NCI-H2029 treated with DMSO at 0.1 percent for 48 hours (cell line): ENCODE measurements around the gene PRMT9.

Source experiments
- DNase-seq: peaks from one replicate; lab custom pipeline; 2025; lab: John Stamatoyannopoulos, UW

The PRMT9 gene

DNA sequence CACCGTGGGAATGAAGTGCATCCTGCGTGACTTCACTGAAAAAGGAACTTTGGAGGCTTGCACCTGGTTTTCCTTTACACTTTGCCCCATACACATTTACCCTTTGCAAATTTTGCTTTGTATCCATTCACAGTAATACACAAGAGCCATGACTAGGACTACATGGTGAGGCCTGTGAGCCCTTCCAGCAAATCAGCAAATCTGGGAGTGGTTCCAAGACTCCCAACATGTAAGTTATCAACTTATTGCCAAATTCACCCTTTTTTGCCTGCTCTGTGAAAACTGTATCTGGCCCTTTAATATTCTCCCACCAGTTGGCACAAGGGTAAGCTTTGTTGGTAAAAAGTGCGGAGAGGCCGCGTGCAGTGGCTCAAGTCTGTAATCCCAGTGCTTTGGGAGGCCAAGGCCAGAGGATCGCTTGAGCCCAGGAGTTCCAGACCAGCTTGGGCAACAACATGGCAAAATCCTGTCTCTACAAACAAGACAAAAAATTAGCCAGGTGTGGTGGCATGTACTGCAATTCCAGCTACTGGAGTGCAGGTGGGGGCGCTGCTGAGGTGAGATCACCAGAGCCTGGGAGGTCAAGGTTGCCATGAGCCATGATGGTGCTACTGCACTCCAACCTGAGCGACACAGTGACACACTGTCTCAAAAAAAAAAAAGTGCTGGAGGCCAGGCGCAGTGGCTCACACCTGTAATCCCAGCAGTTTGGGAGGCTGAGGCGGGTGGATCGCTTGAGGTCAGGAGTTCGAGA, 5.0 kb downstream of the PRMT9 start:
- DNase-seq = no peak

DNA sequence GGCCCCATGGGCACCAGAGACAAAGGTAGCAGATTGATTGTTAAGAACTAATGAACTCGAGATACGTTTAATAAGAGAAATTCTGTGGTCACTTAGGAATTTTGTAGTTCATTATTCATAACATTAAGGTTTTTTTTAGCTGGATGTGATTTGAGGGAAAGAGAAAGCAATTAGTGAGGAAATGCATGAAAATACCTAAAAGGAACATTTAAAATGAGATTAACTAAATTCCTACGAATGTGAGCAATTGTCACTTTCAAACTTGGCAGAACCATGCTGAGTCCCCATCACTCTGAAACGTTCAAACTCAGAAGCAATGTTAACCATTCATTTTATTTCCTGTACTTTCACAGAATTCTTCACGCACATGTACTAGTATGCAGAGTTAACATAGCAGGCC, 5.9 kb downstream of the PRMT9 start:
- DNase-seq = no peak

DNA sequence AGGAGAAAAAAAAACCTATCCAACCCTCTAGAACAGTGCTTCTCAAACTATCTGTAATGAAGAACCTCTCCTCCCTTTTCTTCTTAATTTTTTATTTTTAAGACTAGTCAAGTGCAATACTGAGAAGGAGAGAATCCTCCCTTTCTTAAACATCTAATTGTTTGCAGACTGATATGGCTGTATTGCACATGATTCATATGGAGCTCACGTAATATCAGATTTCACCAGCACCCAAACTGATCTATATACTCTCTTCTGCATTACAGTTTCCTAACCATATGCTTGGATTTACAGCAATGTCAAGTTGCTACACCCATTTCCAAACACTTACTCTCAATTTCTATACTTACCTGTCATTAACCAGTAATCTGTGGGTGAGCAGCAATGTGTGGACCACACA, 9.5 kb downstream of the PRMT9 start:
- DNase-seq = no peak

DNA sequence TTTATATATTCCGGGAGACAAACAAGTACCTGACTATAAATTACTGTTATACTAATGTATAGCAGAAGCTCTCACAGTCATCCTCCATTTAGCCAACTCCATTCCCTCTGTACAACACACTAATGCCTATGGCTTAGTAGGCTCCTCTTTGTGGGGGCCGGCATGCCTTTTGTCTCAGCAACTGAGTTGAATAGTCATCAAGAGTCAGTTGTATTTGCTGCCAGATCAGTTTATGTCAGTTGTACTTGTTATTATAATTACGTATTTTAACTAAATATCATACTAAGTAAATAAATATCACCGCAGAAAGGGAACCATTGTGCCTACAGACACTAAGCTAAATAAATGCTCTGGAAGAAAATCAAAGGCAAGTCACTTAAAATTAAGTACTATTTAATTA, 9.9 kb downstream of the PRMT9 start:
- no peak for DNase-seq

DNA sequence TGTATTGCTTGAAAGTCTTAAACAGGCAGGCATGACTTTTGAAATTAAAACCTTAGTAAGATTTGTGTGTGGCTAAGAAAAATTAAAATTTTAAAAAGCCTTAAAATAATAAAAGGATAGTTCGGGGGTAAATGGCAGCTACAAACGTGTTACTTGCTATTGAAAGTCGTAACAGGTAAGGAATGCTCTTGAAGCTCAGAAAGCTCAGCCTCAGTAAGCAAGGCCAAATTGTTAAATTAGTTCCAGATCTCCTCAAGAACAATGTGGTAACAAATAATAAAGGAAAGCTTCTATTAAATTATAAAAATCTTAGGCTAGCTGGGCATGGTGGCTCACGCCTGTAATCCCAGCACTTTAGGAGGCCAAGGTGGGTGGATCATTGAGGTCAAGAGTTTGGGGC, 25.5 kb downstream of the PRMT9 start:
- DNase-seq = no peak

DNA sequence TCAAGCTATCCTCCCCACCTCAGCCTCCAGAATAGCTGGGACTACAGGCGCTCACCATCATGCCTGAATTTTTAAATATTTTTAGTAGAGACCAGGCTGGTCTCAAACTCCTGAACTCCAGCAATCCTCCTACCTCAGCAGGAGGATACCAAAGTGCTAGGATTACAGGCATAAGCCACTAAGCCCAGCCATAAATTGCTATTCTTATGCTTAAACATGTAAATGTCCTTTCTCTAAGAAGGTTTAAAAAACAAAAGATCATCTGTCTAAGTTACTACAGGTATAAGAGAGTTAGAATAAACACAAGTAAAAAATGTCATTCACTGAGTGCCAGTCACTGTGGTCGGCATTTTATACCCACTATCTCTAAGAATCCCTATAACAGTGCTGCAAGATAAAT, 28.3 kb downstream of the PRMT9 start:
- DNase-seq = no peak

DNA sequence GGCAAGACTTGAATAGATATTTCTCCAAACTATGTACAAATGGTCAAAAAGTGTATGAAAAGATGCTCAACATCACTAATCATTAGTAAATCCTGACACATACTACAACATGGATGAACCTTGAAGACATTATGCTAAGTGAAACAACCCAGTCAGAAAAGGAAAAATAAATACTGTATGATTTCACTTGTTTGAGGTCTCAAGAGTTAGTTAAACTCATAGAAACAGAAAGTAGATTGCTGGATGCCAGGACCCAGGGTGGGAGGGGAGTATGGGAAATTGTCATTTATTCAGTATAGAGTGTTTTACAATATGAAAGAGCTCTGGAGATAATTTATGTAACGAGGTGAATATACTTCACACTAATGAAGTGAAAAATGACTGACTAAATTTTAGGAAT, 32.4 kb downstream of the PRMT9 start:
- no peak for DNase-seq

DNA sequence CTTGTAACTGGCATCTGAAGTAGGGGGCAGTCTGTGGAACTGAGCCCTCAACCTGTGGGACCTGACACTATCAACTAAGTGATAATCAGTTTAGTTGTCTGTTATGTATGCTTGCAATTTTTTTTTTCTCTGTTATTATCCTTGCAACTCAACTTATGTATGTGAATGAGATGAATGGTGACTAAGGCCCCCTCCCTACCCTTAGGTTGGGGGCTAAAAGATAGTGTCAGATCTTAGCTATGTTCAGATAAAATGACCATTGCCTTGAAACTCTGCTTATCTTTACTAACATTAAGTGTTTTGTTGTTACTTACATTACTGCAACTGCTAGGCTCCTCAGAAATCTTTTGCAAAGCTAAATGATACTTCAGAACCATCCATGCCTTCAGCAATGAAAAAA, 35.3 kb downstream of the PRMT9 start:
- DNase-seq = no peak

DNA sequence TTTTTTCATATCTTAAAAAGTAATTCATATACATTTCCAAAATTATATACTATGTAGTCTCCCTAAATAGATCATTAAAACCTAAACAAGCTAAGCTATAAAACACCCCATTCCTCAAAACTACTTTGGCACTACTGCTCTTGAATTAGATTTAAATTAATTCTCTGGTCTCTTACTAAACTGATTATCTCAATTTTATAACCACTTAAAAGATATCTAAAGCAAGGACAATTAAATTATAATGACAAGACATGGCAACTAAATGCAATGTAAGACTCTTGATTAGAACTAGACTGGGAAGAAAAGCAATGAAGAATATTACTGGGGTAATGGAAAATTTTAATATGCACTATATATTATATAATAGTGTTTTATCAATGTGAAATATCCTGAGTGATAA, 38.9 kb downstream of the PRMT9 start:
- DNase-seq = no peak

DNA sequence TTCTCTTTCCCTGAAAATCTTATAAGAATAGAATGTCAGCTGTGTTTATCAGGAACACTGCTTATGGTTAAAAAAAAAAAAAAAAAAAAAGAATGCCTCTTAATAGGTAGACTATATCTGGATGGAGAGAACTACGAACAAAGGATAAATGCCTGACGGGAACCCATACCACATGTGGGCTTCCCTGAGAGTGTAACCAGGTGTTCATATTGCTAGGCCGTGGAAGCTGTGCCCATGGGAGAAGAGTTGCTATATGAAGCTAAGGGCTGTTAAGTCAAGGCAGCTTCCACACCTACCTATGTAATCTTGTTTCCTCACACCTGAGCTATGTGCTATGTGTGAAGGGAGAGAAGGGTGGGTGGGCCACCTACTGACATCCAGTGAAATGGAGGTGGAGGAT, 39.5 kb downstream of the PRMT9 start:
- DNase-seq = no peak

DNA sequence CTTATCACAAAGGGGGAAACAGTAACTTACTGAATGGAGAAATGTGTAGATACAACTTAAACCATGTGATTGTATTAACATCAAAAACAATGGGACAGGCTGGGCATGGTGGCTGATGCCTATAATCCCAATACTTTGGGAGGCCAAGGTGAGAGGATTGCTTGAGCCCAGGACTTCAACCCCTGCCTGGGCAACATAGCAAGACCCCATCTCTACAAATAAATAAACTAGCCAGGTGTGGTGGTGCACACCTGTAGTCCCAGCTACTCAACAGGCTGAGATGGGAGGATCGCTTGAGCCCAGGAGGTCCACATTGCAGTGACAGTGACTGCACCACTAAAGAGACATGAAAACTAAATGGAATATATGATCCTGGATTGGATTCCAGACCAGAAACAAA, 40.3 kb downstream of the PRMT9 start:
- no peak for DNase-seq

DNA sequence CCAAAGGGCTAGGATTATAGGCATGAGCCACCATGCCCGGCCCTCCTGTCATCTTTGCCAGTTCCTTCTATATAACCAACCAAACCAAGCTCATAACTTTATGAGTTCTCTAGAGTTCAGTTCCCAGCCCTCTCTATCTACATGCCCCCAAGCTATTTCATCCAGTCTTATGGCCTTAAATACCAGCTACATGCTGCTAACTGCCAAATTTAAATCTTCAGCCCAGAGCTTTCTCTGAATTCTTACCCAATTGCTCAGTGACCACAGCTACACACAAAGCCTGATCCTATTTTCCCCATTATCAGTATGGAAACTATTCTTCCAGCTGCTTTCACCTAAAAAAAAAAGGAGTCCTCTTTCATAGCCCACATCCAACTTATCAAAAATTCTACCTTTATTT, 43.6 kb downstream of the PRMT9 start:
- no peak for DNase-seq

DNA sequence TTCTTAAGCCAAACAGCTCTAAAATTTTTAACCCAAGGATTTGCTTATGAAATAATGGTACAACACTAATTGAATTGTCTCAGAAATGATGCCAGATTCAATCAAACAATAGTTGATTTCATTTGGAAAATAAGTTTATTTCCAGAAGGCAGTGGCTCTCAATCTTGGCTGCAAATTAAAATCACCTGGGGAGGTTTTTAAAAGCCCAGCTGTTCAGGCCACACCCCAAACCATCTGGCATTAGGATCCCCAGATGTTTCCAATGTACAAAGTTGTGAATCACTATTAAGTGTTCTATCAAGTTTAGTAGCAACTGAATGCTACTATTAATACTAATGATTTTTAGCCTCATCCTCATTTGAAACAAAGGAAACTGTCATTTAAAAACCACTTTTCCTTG, 44.6 kb downstream of the PRMT9 start:
- no peak for DNase-seq

DNA sequence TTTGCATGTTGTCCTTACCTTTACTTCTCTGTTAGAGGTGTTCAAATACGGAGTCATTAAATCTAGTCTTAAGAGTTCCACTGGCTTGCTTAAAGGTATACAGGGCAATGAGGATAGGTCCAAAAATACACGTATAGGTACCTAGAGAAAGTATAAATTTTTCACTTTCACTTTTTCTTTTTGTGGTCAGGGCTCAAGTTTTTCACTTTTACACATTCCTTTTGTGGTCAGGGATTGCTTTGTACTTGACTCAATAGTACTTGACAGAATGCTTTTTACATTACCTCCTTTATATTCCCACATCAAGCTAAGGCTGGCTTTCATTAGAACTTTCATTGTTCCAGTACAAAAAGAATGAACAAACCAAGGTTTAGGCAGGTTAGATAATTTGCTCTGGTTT, 45.0 kb downstream of the PRMT9 start:
- DNase-seq = no peak

DNA sequence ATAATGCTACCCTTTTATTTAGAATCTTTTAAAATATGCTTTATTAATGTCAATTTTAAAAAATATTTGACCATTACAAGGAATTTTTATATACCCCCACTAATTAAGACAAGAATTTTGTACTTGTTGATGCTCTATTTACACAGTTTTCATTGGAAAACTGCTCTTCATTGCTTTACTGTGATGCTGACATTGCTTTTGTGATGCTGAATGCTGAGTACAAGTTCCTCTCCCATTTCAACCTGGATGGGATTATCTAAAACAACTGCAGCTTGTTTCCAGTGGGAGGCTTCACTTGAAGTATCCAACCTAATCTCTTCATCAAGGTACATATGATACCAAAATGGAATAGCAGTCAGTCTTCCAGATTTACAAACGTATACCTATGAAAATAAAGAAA, 45.6 kb downstream of the PRMT9 start:
- DNase-seq = no peak

DNA sequence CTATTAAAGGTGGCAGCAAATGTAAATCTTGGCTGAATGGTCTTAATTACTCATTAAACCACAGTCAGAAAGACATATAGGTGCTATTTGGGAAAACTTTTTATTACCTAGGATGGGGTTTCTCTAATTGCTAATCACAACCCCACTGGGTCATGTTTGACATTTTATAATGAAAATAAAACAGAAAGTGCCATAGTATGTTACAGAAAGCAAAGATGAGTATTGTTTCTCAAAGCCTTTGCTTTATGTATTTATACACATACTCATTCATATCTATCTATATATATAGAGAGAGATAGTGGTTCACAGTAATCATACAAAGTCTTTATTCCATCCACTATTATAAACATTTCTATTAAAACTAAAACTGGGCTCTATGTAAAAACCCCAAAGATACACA, 48.6 kb downstream of the PRMT9 start:
- no peak for DNase-seq

DNA sequence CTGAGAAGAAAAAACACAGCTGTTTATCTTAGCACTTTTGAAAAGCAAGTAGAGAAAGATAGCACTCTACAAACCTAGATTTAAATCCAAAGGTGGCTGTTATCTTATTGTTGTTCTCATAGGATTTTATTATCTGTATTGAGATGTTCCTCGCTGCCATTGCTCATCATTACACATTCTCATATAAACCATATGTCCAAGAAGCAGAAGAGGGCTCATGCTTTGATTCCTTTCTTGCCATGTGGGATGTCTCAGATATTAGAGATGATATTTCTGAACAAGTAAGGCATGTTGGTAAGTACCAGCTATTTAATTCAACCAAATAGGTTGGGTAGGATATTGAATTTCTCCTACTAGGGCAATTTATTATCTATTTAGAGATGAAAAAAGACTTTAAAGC, 50.3 kb downstream of the PRMT9 start:
- no peak for DNase-seq

DNA sequence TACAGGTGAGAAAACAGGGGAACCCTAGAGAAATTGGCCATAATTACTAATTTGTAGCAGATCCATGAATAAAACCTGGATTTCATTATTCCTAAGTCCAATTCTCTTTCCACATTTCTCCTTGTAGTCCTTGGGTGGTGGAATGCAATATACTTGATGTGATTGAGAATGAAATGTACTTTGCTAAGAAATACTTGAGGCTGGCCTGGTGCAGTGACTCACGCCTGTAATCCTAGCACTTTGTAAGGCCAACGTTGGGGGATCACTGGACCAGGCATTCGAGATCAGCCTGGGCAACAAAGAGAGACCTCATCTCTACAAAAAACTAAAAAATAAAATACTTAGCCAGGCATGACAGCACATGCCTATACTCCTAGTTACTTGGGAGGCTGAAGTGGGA, 50.9 kb downstream of the PRMT9 start:
- no peak for DNase-seq

DNA sequence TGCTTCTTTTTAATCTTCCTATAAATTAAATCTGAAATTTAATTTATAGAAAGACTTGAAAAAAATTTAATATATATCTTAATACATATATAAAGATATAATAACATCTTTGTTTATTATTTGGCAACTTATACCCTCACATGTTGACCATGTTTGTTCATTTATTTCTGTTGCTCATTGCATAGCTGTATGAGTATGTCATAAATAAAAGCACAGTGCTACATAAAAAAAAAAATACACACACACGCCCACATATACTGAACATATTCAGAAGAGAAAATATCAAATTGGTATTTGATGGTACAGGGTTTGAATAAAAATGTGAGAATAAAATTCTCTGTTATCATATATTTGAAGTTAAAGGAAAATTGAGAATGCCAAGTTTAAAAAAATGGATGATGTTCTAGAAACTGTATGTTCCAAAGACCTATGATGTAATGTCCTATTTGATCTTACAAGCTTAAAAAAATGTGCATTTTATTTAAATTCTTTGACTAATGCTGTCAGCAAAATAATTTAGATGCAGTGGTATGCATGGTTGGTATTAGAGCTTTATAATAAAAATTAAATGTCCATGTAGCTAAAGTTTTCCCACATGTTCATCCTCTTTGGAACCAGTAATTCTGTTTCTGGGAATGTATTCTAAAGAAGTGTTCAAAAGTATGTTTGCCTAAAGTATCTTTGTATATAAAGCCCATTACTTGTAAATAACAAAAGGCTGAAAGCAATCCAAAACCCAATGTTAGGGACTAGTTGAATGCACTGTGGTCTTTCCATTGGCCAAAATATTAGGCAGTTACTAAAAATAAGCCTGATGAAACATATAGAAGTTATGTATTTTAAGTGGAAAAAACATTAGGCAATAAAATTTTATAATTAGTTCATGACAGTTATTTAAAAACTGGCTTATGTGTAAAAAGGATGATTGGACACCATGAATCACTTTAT, 53.9 kb downstream of the PRMT9 start:
- no peak for DNase-seq

DNA sequence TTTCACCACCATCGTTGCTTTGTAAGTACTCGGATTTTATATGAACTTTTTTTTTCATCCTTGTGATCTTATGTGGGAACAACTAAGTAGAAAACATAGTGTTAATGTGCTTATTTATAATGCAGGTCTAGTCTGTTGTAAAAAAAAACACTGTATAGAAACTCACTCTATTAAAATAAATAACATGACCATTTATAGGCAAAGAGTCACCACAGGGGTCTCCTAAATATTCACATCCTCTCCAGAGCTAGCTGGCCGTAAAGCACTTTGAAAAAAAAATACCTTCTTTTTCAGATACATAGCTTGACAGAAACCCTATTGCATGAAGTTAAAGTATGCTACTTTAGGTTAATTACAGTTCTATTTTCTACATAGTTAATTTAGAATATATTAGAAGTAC, 55.5 kb downstream of the PRMT9 start:
- no peak for DNase-seq

DNA sequence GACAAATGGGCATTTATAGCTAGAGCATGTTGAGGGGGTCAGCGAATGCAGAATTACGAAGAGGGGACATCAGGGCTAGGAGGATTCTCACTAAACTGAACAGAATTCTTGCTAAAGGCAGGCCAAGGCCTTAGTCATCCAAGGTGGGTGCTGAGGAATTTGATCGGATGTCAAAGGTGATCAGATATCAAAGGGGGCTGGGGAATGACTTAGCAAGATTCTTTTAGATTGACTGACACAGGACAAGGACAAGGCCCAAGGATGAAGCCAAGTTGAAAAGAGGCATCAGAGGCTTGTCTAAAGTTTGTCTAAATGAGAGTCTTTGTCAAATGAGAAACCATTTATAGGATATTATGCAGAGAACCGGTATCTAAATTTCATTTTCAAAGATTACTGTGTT, 57.1 kb downstream of the PRMT9 start:
- no peak for DNase-seq

DNA sequence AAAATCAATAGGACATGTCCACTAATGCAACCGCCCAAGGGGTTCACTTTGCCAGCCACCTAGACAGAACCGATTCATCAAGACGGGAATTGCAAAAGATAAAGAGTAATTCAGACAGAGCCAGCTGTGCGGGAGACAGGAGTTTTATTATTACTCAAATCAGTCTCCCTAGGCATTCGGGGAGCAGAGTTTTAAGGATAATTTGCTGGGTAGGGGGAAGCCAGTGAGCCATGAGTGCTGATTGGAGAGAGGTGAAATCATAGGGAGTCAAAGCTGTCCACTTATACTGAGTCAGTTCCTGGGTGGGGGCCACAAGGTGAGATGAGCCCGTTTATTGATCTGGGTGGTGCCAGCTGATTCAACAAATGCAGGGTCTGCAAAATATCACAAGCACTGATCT, 58.2 kb downstream of the PRMT9 start:
- DNase-seq = no peak

DNA sequence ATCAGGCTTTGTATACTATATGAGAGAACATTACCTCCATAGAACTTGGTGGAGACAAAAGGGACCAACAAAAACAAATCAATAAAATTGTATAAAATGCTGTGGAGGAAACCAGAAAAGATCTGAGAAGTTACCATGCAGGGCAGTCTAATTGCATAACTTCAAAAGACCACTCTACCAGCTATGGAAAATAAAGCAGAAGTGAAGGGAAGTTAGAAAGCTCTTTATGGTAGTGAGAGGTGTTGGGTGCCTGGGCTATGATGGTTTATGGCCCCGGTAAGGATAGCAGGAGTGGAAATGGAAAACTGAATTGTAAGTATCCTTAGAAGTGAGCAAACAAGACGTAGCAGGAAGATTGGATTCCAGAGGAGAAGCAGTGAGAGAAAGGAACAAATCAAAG, 63.6 kb downstream of the PRMT9 start:
- DNase-seq = no peak
